Measurements from ENCODE around the gene CCDC57. TPM values are rescaled to one million over a fixed set of nuclear protein-coding genes. Genes with fewer than 3 reads are reported as not detected.

The CCDC57 gene
- total and polyA plus RNA-seq, 2 experiments from 2014 or later, result 46.2 to 53.5 TPM

GRCh38 chr17:82094931-82095776 is 117.5 kb downstream of the CCDC57 start:
- no peak for TF ChIP-seq CTCF (IDR thresholded peaks at IDR 0.05; ENCODE audit: low read depth, low read length)
- Histone ChIP-seq H3K9me3 (ENCODE audit: low read depth) (no peaks in the 10 kb centered on the region), H3K4me1 (ENCODE audit: low read depth) (peaks cover 7% of the 10 kb centered on the region), H3K27ac (no peak overlapping the region), H3K4me3 (no peak overlapping the region), H3K36me3 (peaks cover 42% of the 10 kb centered on the region), H3K27me3 (no peaks in the 10 kb centered on the region)
- no peak for DNase-seq (ENCODE audit: low read depth in 1 of 2, low spot score in 1 of 2)

- Histone ChIP-seq H3K4me3 (no peak overlapping the region), H3K9me3 (ENCODE audit: low read depth) (no peaks in the 10 kb centered on the region), H3K4me1 (ENCODE audit: low read depth) (peaks cover 7% of the 10 kb centered on the region), H3K36me3 (peaks cover 60% of the 10 kb centered on the region), H3K27ac (no peak overlapping the region), H3K27me3 (no peaks in the 10 kb centered on the region)
- no peak for TF ChIP-seq CTCF (IDR thresholded peaks at IDR 0.05; ENCODE audit: low read depth, low read length)
- no peak for DNase-seq (ENCODE audit: low read depth in 1 of 2, low spot score in 1 of 2)
These were observed 119.5 kb downstream of the CCDC57 start for GRCh38 chr17:82092995-82093751.

- no peak overlapping the region for H3K27ac ChIP-seq
- peaks cover 65% of the 10 kb centered on the region for H3K36me3 ChIP-seq
- H3K4me1 ChIP-seq (ENCODE audit: low read depth), result peaks cover 7% of the 10 kb centered on the region
- no peak overlapping the region for H3K4me3 ChIP-seq
- DNase-seq (ENCODE audit: low read depth in 1 of 2, low spot score in 1 of 2), result no peak
- no peak for TF ChIP-seq CTCF (IDR thresholded peaks at IDR 0.05; ENCODE audit: low read depth, low read length)
- no peaks in the 10 kb centered on the region for H3K27me3 ChIP-seq
- H3K9me3 ChIP-seq (ENCODE audit: low read depth), result no peaks in the 10 kb centered on the region
These were observed 120.0 kb downstream of the CCDC57 start for GRCh38 chr17:82092628-82092994.

GRCh38 chr17:82092094-82092586 is 120.5 kb downstream of the CCDC57 start:
- Histone ChIP-seq H3K9me3 (ENCODE audit: low read depth) (no peaks in the 10 kb centered on the region), H3K4me3 (no peak overlapping the region), H3K27me3 (no peaks in the 10 kb centered on the region), H3K4me1 (ENCODE audit: low read depth) (peaks cover 7% of the 10 kb centered on the region), H3K27ac (no peak overlapping the region), H3K36me3 (peaks cover 69% of the 10 kb centered on the region)
- DNase-seq (ENCODE audit: low read depth in 1 of 2, low spot score in 1 of 2), result no peak
- TF ChIP-seq CTCF (IDR thresholded peaks at IDR 0.05; ENCODE audit: low read depth, low read length), result no peak

- Histone ChIP-seq H3K9me3 (ENCODE audit: low read depth) (no peaks in the 10 kb centered on the region), H3K27ac (no peak overlapping the region), H3K4me1 (ENCODE audit: low read depth) (peaks cover 6% of the 10 kb centered on the region), H3K4me3 (no peak overlapping the region), H3K36me3 (peaks cover 75% of the 10 kb centered on the region), H3K27me3 (no peaks in the 10 kb centered on the region)
- DNase-seq (ENCODE audit: low read depth in 1 of 2, low spot score in 1 of 2), result no peak
- TF ChIP-seq CTCF (IDR thresholded peaks at IDR 0.05; ENCODE audit: low read depth, low read length), result no peak
These were observed 121.2 kb downstream of the CCDC57 start for GRCh38 chr17:82091264-82092066.
